ENCODE measurements around the gene HDAC10. TPM values are rescaled to one million over a fixed set of nuclear protein-coding genes. Genes with fewer than 3 reads are reported as not detected.
A peak's percentile ranks its signal among the peaks of the same experiment; 100 is the strongest.

The HDAC10 gene
- total RNA-seq, 1 experiment from 2014 or later = 45.0 TPM

GRCh38 chr22:50199829-50200460 is 51.1 kb downstream of the HDAC10 start:
- no peak overlapping the region for H2BK20ac ChIP-seq (ENCODE audit: low read depth, low read length, poor library complexity, severe bottlenecking)
- H3K27me3 Mint-ChIP-seq (ENCODE audit: low read depth) = no peaks in the 10 kb centered on the region
- DNase-seq = peak; percentile 82
- TF ChIP-seq CTCF (conservative IDR thresholded peaks at IDR 0.05) = no peak
- H3K4me1 Mint-ChIP-seq = peaks cover 10 to 11% of the 10 kb centered on the region in 2 experiments
- no peak overlapping the region for H3K9ac ChIP-seq (ENCODE audit: extremely low read depth, insufficient read length, low read length)
- peaks cover 5 to 6% of the 10 kb centered on the region in 2 experiments; a peak in 3 of 5 replicates for H3K9me3 Mint-ChIP-seq
- H2BK120ac ChIP-seq (ENCODE audit: low read depth, low read length, poor library complexity, severe bottlenecking) = no peak overlapping the region
- H3K14ac ChIP-seq (ENCODE audit: insufficient read depth, low read length) = no peak overlapping the region
- peak overlapping the region; percentile 61 to 77 for H3K4me3 Mint-ChIP-seq
- no peak overlapping the region for H3K4ac ChIP-seq (ENCODE audit: low read depth, low read length)
- H3K27ac ChIP-seq (ENCODE audit: insufficient read length, low read depth, low read length) = no peak overlapping the region
- H3K23ac ChIP-seq (ENCODE audit: insufficient read length, low read depth, low read length) = no peak overlapping the region
- no peaks in the 10 kb centered on the region for H3K9me3 ChIP-seq (ENCODE audit: control insufficient read depth, low read depth, low read length)
- no peak overlapping the region for H4K5ac ChIP-seq (ENCODE audit: insufficient read length, low read depth, low read length)
- H3K27me3 ChIP-seq (ENCODE audit: insufficient read depth, low read length) = no peaks in the 10 kb centered on the region
- H3K27ac Mint-ChIP-seq = peak overlapping the region in 1 of 3 experiments; percentile 75; a peak in 2 of 7 replicates
- H3K4me2 ChIP-seq (ENCODE audit: insufficient read depth, insufficient read length, low read length) = peak overlapping the region; percentile 46
- no peak overlapping the region for H3T11ph ChIP-seq (ENCODE audit: low read length)
- H2BK12ac ChIP-seq (ENCODE audit: insufficient read length, low read depth, low read length) = no peak overlapping the region
- no peak overlapping the region for H3K18ac ChIP-seq (ENCODE audit: insufficient read length, low read depth, low read length)
- H3K79me2 ChIP-seq (ENCODE audit: insufficient read depth, low read length) = no peaks in the 10 kb centered on the region; the same call in 1 of the 2 replicates
- no peak overlapping the region for H2AFZ ChIP-seq (ENCODE audit: low read length)
- H4K20me1 ChIP-seq (ENCODE audit: control insufficient read depth, insufficient read depth, insufficient read length) = peaks cover 3% of the 10 kb centered on the region
- H3K79me1 ChIP-seq (ENCODE audit: insufficient read depth, low read depth, low read length, poor library complexity, severe bottlenecking) = no peaks in the 10 kb centered on the region
- peaks cover 13% of the 10 kb centered on the region for H3K23me2 ChIP-seq (ENCODE audit: insufficient read length, low read depth, low read length, poor library complexity, severe bottlenecking)
- no peak overlapping the region for H4K91ac ChIP-seq (ENCODE audit: insufficient read length, low read depth, low read length)
- no peak overlapping the region for H3K56ac ChIP-seq (ENCODE audit: insufficient read length, low read depth, low read length)
- no peaks in the 10 kb centered on the region for H3K4me1 ChIP-seq (ENCODE audit: insufficient read depth, low read length)
- WGBS (ENCODE audit: extremely low coverage, insufficient read length, low lambda C conversion rate) = no CpG with 5 or more reads among the region's 34 CpGs
- H2BK15ac ChIP-seq (ENCODE audit: low read depth, low read length) = no peak overlapping the region
- H2AK5ac ChIP-seq (ENCODE audit: insufficient read length, low read length) = no peak overlapping the region
- no peak overlapping the region for H4K8ac ChIP-seq (replicated peaks; ENCODE audit: insufficient read length, low read depth, low read length)
- H2BK5ac ChIP-seq (ENCODE audit: insufficient read length, low read length) = no peak overlapping the region
- peaks cover 16 to 37% (median 24%) of the 10 kb centered on the region in 3 experiments for H3K36me3 Mint-ChIP-seq (ENCODE audit: insufficient read depth in 1 of 3, low read depth in 3 of 3)

All from H9 (cell line).